Neural cell (in vitro differentiated cells): ENCODE data around the gene PFKFB4. TPM values are rescaled to one million over a fixed set of nuclear protein-coding genes. Genes with fewer than 3 reads are reported as not detected.

Source experiments
- H2AFZ ChIP-seq: fragments of 200-600, 300-800 bp; sonication (generic), shearing (Covaris generic); 2 replicates; pipeline ENCODE4 v1.6.0; 2014; ENCODE audit warnings: low read depth, mild to moderate bottlenecking, antibody characterized with exemption, low read length, moderate library complexity
- H3F3A ChIP-seq: fragments of 200-600 bp; shearing (Covaris generic); 2 replicates; pipeline ENCODE4 v1.6.1; 2016; ENCODE audit warnings: mild to moderate bottlenecking, moderate library complexity, mixed read lengths, antibody characterized with exemption, low read length; ENCODE audit not compliant: insufficient read depth, poor library complexity, severe bottlenecking
- H3K27ac ChIP-seq: fragments of 200-600, 300-800 bp; sonication (generic), shearing (Covaris generic); 2 replicates; pipeline ENCODE4 v1.5.1; 2014; ENCODE audit warnings: mild to moderate bottlenecking, low read length, moderate library complexity
- H3K27me3 ChIP-seq: fragments of 300-800, 200-600 bp; sonication (generic), shearing (Covaris generic); 2 replicates; pipeline ENCODE4 v1.6.0; 2014; ENCODE audit warnings: mild to moderate bottlenecking, low read depth, low read length, moderate library complexity; ENCODE audit not compliant: insufficient read depth
- H3K36me3 ChIP-seq: fragments of 300-800, 200-600 bp; sonication (generic), shearing (Covaris generic); 2 replicates; pipeline ENCODE4 v1.5.1; 2014; ENCODE audit warnings: mild to moderate bottlenecking, antibody characterized with exemption, low read length, moderate library complexity; ENCODE audit not compliant: insufficient read depth
- H3K4me2 ChIP-seq: fragments of 300-800, 200-600 bp; sonication (generic), shearing (Covaris generic); 2 replicates; pipeline ENCODE4 v1.6.0; 2014; ENCODE audit warnings: mild to moderate bottlenecking, low read length
- H3K4me3 ChIP-seq: fragments of 300-800, 200-600 bp; sonication (generic), shearing (Covaris generic); 2 replicates; pipeline ENCODE4 v1.5.1; 2014; ENCODE audit warnings: mild to moderate bottlenecking, low read length, moderate library complexity
- H3K79me2 ChIP-seq: fragments of 200-600 bp; shearing (Covaris generic); replicated peaks from 2 replicates; pipeline ENCODE4 v1.6.0; 2014; ENCODE audit warnings: mild to moderate bottlenecking, low read length, moderate library complexity; ENCODE audit not compliant: insufficient read depth
- H3K9ac ChIP-seq: fragments of 300-800, 200-600 bp; sonication (generic), shearing (Covaris generic); 2 replicates; pipeline ENCODE4 v1.6.1; 2016; ENCODE audit warnings: mild to moderate bottlenecking, low read length, mixed read lengths
- H3K9me2 ChIP-seq: fragments of 200-600 bp; shearing (Covaris generic); 2 replicates; pipeline ENCODE4 v1.6.1; 2016; ENCODE audit warnings: mild to moderate bottlenecking, low read length, mixed read lengths; ENCODE audit not compliant: insufficient read depth
- H3K9me3 ChIP-seq: fragments of 200-600, 300-800 bp; sonication (generic), shearing (Covaris generic); 2 replicates; pipeline ENCODE4 v1.6.1; 2016; ENCODE audit warnings: mild to moderate bottlenecking, mixed run types, low read length, moderate library complexity, mixed read lengths
- H4K20me1 ChIP-seq: fragments of 200-600 bp; shearing (Covaris generic); 2 replicates; pipeline ENCODE4 v1.6.1; 2016; ENCODE audit warnings: mild to moderate bottlenecking, mixed run types; ENCODE audit not compliant: insufficient read depth
- CTCF ChIP-seq: fragments of 450-650 bp; IDR thresholded peaks from 2 replicates; pipeline ENCODE4 v1.5.1; 2014; ENCODE audit warnings: antibody characterized with exemption, mild to moderate bottlenecking, moderate library complexity; ENCODE audit not compliant: poor library complexity, severe bottlenecking
- EP300 ChIP-seq: fragments of 450-650 bp; conservative IDR thresholded peaks from 2 replicates; pipeline ENCODE4 v1.6.1; 2014; ENCODE audit warnings: antibody characterized with exemption, mild to moderate bottlenecking, moderate library complexity; ENCODE audit not compliant: poor library complexity, severe bottlenecking
- EZH2 ChIP-seq: fragments of 200-600, 300-800 bp; shearing (Covaris generic), sonication (generic); IDR thresholded peaks from 2 replicates; pipeline ENCODE4 v1.6.1; 2014; ENCODE audit warnings: antibody characterized with exemption, low read length, borderline replicate concordance, mild to moderate bottlenecking; ENCODE audit not compliant: insufficient read depth, poor library complexity, severe bottlenecking
- MXI1 ChIP-seq: fragments of 450-650 bp; conservative IDR thresholded peaks from 2 replicates; pipeline ENCODE4 v1.6.1; 2014; ENCODE audit warnings: antibody characterized with exemption, mild to moderate bottlenecking; ENCODE audit not compliant: poor library complexity, severe bottlenecking
- POLR2AphosphoS5 ChIP-seq: IDR thresholded peaks from 2 replicates; pipeline ENCODE4 v1.6.1; 2012
- RAD21 ChIP-seq: fragments of 450-650 bp; conservative IDR thresholded peaks from 2 replicates; pipeline ENCODE4 v1.6.1; 2014; ENCODE audit warnings: antibody characterized with exemption, mild to moderate bottlenecking, moderate library complexity
- REST ChIP-seq: IDR thresholded peaks from 2 replicates; pipeline ENCODE4 v1.6.1; 2012; ENCODE audit warnings: borderline replicate concordance
- SMC3 ChIP-seq: fragments of 450-650 bp; conservative IDR thresholded peaks from 2 replicates; pipeline ENCODE4 v1.6.1; 2014; ENCODE audit warnings: antibody characterized with exemption, mild to moderate bottlenecking, moderate library complexity; ENCODE audit not compliant: poor library complexity
- TAF1 ChIP-seq: IDR thresholded peaks from 2 replicates; pipeline ENCODE4 v1.6.1; 2012; ENCODE audit warnings: low read depth
- polyA plus RNA-seq: library from polyadenylated mRNA; depleted of rRNA; stranded (reverse); fragments of >200 nt; gene quantifications from 2 replicates; pipeline ENCODE4 v1.2.3, GENCODE V29; 2014

PFKFB4 gene
- polyA plus RNA-seq, 1 donor from 2014 or later: 29.4 TPM

- no peak for TF ChIP-seq EP300
- TF ChIP-seq EZH2: no peak
- TF ChIP-seq MXI1: no peak
- no peak for TF ChIP-seq RAD21
- no peaks in the 10 kb centered on the region for H3K79me2 ChIP-seq
- H3K9me2 ChIP-seq: no peaks in the 10 kb centered on the region
- H3K9me3 ChIP-seq: no peaks in the 10 kb centered on the region
- no peaks in the 10 kb centered on the region for H3K36me3 ChIP-seq
- H4K20me1 ChIP-seq: no peaks in the 10 kb centered on the region
- H3K27me3 ChIP-seq: no peaks in the 10 kb centered on the region
- H3K9ac ChIP-seq: no peak overlapping the region
- H2AFZ ChIP-seq: no peak overlapping the region
- no peak overlapping the region for H3K4me3 ChIP-seq
- H3F3A ChIP-seq: no peaks in the 10 kb centered on the region
- H3K27ac ChIP-seq: no peak overlapping the region
- no peak overlapping the region for H3K4me2 ChIP-seq
Measured at GRCh38 chr3:48478626-48479555, 77.7 kb downstream of the PFKFB4 start.

GRCh38 chr3:48477959-48478520, 78.6 kb downstream of the PFKFB4 start:
- H3K27ac ChIP-seq: no peak overlapping the region
- no peaks in the 10 kb centered on the region for H3K9me3 ChIP-seq
- H3K9me2 ChIP-seq: no peaks in the 10 kb centered on the region
- TF ChIP-seq RAD21 (no peak), SMC3 (no peak), POLR2AphosphoS5 (no peak)
- no peaks in the 10 kb centered on the region for H3K27me3 ChIP-seq
- H4K20me1 ChIP-seq: no peaks in the 10 kb centered on the region
- H3K36me3 ChIP-seq: no peaks in the 10 kb centered on the region
- H2AFZ ChIP-seq: no peak overlapping the region
- H3K4me2 ChIP-seq: no peak overlapping the region
- H3K9ac ChIP-seq: no peak overlapping the region
- H3K4me3 ChIP-seq: no peak overlapping the region
- H3F3A ChIP-seq: no peaks in the 10 kb centered on the region
- no peaks in the 10 kb centered on the region for H3K79me2 ChIP-seq

- Histone ChIP-seq H3K27ac (no peak overlapping the region), H3K9me3 (no peaks in the 10 kb centered on the region), H3K4me2 (no peak overlapping the region), H4K20me1 (no peaks in the 10 kb centered on the region), H3K9ac (no peak overlapping the region), H3F3A (no peaks in the 10 kb centered on the region), H3K9me2 (no peaks in the 10 kb centered on the region), H3K4me3 (no peak overlapping the region), H3K36me3 (no peaks in the 10 kb centered on the region), H3K79me2 (peaks cover 14% of the 10 kb centered on the region), H2AFZ (no peak overlapping the region), H3K27me3 (no peaks in the 10 kb centered on the region)
- TF ChIP-seq MXI1: no peak
- no peak for TF ChIP-seq POLR2AphosphoS5
- TF ChIP-seq REST: no peak
- no peak for TF ChIP-seq EZH2
- no peak for TF ChIP-seq SMC3
- no peak for TF ChIP-seq EP300
- TF ChIP-seq TAF1: no peak
- no peak for TF ChIP-seq RAD21
- TF ChIP-seq CTCF: no peak
Measured at GRCh38 chr3:48476426-48477053, 80.1 kb downstream of the PFKFB4 start.
